ENCODE results near the gene DAGLB.

DAGLB gene

GRCh38 chr7:6446838-6447580 lies 745 bp downstream of the DAGLB start:
- H3K36me3 ChIP-seq (ENCODE audit: control insufficient read depth in 2 of 2, insufficient read depth in 2 of 2, low read length in 2 of 2): peaks cover 21 to 22% of the 10 kb centered on the region in 2 donors
- no peaks in the 10 kb centered on the region for H3K27me3 ChIP-seq (ENCODE audit: control insufficient read depth in 2 of 2, insufficient read depth in 2 of 2, low read length in 2 of 2)
- H3K4me3 ChIP-seq (ENCODE audit: low read length in 2 of 2): peak overlapping the region; percentile 93 to 96
- peak overlapping the region; percentile 92 to 96 for H3K27ac ChIP-seq (ENCODE audit: low read depth in 2 of 2, low read length in 2 of 2)
- peak overlapping the region; percentile 97 to 99 for H3K9ac ChIP-seq (ENCODE audit: low read depth in 1 of 2, low read length in 2 of 2)
- no peaks in the 10 kb centered on the region for H3K9me3 ChIP-seq (ENCODE audit: control insufficient read depth in 2 of 2, low read length in 2 of 2)
- H3K4me1 ChIP-seq (ENCODE audit: control insufficient read depth in 2 of 2, insufficient read depth in 2 of 2, low read length in 2 of 2): peaks cover 4 to 7% of the 10 kb centered on the region in 2 donors

- Histone ChIP-seq H3K4me1 (ENCODE audit: control insufficient read depth in 2 of 2, insufficient read depth in 2 of 2, low read length in 2 of 2) (peaks cover 4 to 7% of the 10 kb centered on the region in 2 donors), H3K9me3 (ENCODE audit: control insufficient read depth in 2 of 2, low read length in 2 of 2) (no peaks in the 10 kb centered on the region), H3K36me3 (ENCODE audit: control insufficient read depth in 2 of 2, insufficient read depth in 2 of 2, low read length in 2 of 2) (peaks cover 25 to 27% of the 10 kb centered on the region in 2 donors), H3K9ac (ENCODE audit: low read depth in 1 of 2, low read length in 2 of 2) (no peak overlapping the region), H3K27ac (ENCODE audit: low read depth in 2 of 2, low read length in 2 of 2) (no peak overlapping the region), H3K27me3 (ENCODE audit: control insufficient read depth in 2 of 2, insufficient read depth in 2 of 2, low read length in 2 of 2) (no peaks in the 10 kb centered on the region), H3K4me3 (ENCODE audit: low read length in 2 of 2) (no peak overlapping the region)
These were observed 3.1 kb downstream of the DAGLB start for GRCh38 chr7:6444516-6445269.

- peaks cover 4 to 7% of the 10 kb centered on the region in 2 donors for H3K4me1 ChIP-seq (ENCODE audit: control insufficient read depth in 2 of 2, insufficient read depth in 2 of 2, low read length in 2 of 2)
- no peaks in the 10 kb centered on the region for H3K9me3 ChIP-seq (ENCODE audit: control insufficient read depth in 2 of 2, low read length in 2 of 2)
- no peak overlapping the region for H3K9ac ChIP-seq (ENCODE audit: low read depth in 1 of 2, low read length in 2 of 2)
- H3K4me3 ChIP-seq (ENCODE audit: low read length in 2 of 2): no peak overlapping the region
- H3K27me3 ChIP-seq (ENCODE audit: control insufficient read depth in 2 of 2, insufficient read depth in 2 of 2, low read length in 2 of 2): no peaks in the 10 kb centered on the region
- H3K27ac ChIP-seq (ENCODE audit: low read depth in 2 of 2, low read length in 2 of 2): no peak overlapping the region
- H3K36me3 ChIP-seq (ENCODE audit: control insufficient read depth in 2 of 2, insufficient read depth in 2 of 2, low read length in 2 of 2): peaks cover 25 to 27% of the 10 kb centered on the region in 2 donors
These were observed 4.3 kb downstream of the DAGLB start for GRCh38 chr7:6443372-6443941.

- Histone ChIP-seq H3K27me3 (ENCODE audit: control insufficient read depth in 2 of 2, insufficient read depth in 2 of 2, low read length in 2 of 2) (no peaks in the 10 kb centered on the region), H3K9ac (ENCODE audit: low read depth in 1 of 2, low read length in 2 of 2) (no peak overlapping the region), H3K9me3 (ENCODE audit: control insufficient read depth in 2 of 2, low read length in 2 of 2) (no peaks in the 10 kb centered on the region), H3K4me1 (ENCODE audit: control insufficient read depth in 2 of 2, insufficient read depth in 2 of 2, low read length in 2 of 2) (peaks cover 4 to 5% of the 10 kb centered on the region in 2 donors), H3K36me3 (ENCODE audit: control insufficient read depth in 2 of 2, insufficient read depth in 2 of 2, low read length in 2 of 2) (peaks cover 25 to 29% of the 10 kb centered on the region in 2 donors), H3K27ac (ENCODE audit: low read depth in 2 of 2, low read length in 2 of 2) (no peak overlapping the region), H3K4me3 (ENCODE audit: low read length in 2 of 2) (no peak overlapping the region)
These were observed 5.6 kb downstream of the DAGLB start for GRCh38 chr7:6442114-6442513.

- Histone ChIP-seq H3K4me3 (ENCODE audit: low read length in 2 of 2) (no peak overlapping the region), H3K9me3 (ENCODE audit: control insufficient read depth in 2 of 2, low read length in 2 of 2) (no peaks in the 10 kb centered on the region), H3K4me1 (ENCODE audit: control insufficient read depth in 2 of 2, insufficient read depth in 2 of 2, low read length in 2 of 2) (no peaks in the 10 kb centered on the region), H3K27ac (ENCODE audit: low read depth in 2 of 2, low read length in 2 of 2) (no peak overlapping the region), H3K36me3 (ENCODE audit: control insufficient read depth in 2 of 2, insufficient read depth in 2 of 2, low read length in 2 of 2) (peaks cover 23 to 28% of the 10 kb centered on the region in 2 donors), H3K27me3 (ENCODE audit: control insufficient read depth in 2 of 2, insufficient read depth in 2 of 2, low read length in 2 of 2) (no peaks in the 10 kb centered on the region), H3K9ac (ENCODE audit: low read depth in 1 of 2, low read length in 2 of 2) (no peak overlapping the region)
These were observed 7.4 kb downstream of the DAGLB start for GRCh38 chr7:6440381-6440780.

GRCh38 chr7:6438427-6438826 lies 9.3 kb downstream of the DAGLB start:
- H3K27me3 ChIP-seq (ENCODE audit: control insufficient read depth in 2 of 2, insufficient read depth in 2 of 2, low read length in 2 of 2): no peaks in the 10 kb centered on the region
- no peak overlapping the region for H3K27ac ChIP-seq (ENCODE audit: low read depth in 2 of 2, low read length in 2 of 2)
- no peak overlapping the region for H3K4me3 ChIP-seq (ENCODE audit: low read length in 2 of 2)
- H3K36me3 ChIP-seq (ENCODE audit: control insufficient read depth in 2 of 2, insufficient read depth in 2 of 2, low read length in 2 of 2): peaks cover 15 to 26% of the 10 kb centered on the region in 2 donors
- peaks cover 0 to 12% of the 10 kb centered on the region in 2 donors for H3K4me1 ChIP-seq (ENCODE audit: control insufficient read depth in 2 of 2, insufficient read depth in 2 of 2, low read length in 2 of 2)
- H3K9me3 ChIP-seq (ENCODE audit: control insufficient read depth in 2 of 2, low read length in 2 of 2): no peaks in the 10 kb centered on the region
- H3K9ac ChIP-seq (ENCODE audit: low read depth in 1 of 2, low read length in 2 of 2): no peak overlapping the region

- H3K9ac ChIP-seq (ENCODE audit: low read depth in 1 of 2, low read length in 2 of 2): no peak overlapping the region
- peaks cover 12 to 20% of the 10 kb centered on the region in 2 donors for H3K36me3 ChIP-seq (ENCODE audit: control insufficient read depth in 2 of 2, insufficient read depth in 2 of 2, low read length in 2 of 2)
- H3K27me3 ChIP-seq (ENCODE audit: control insufficient read depth in 2 of 2, insufficient read depth in 2 of 2, low read length in 2 of 2): no peaks in the 10 kb centered on the region
- no peaks in the 10 kb centered on the region for H3K9me3 ChIP-seq (ENCODE audit: control insufficient read depth in 2 of 2, low read length in 2 of 2)
- peaks cover 0 to 12% of the 10 kb centered on the region in 2 donors for H3K4me1 ChIP-seq (ENCODE audit: control insufficient read depth in 2 of 2, insufficient read depth in 2 of 2, low read length in 2 of 2)
- no peak overlapping the region for H3K27ac ChIP-seq (ENCODE audit: low read depth in 2 of 2, low read length in 2 of 2)
- no peak overlapping the region for H3K4me3 ChIP-seq (ENCODE audit: low read length in 2 of 2)
These were observed 10.5 kb downstream of the DAGLB start for GRCh38 chr7:6437251-6437650.

- peak overlapping the region; percentile 63 to 78 for H3K27ac ChIP-seq (ENCODE audit: low read depth in 2 of 2, low read length in 2 of 2)
- H3K4me3 ChIP-seq (ENCODE audit: low read length in 2 of 2): peak overlapping the region; percentile 49
- no peak overlapping the region for H3K9ac ChIP-seq (ENCODE audit: low read depth in 1 of 2, low read length in 2 of 2)
- H3K9me3 ChIP-seq (ENCODE audit: control insufficient read depth in 2 of 2, low read length in 2 of 2): no peaks in the 10 kb centered on the region
- peaks cover 7 to 16% of the 10 kb centered on the region in 2 donors for H3K36me3 ChIP-seq (ENCODE audit: control insufficient read depth in 2 of 2, insufficient read depth in 2 of 2, low read length in 2 of 2)
- H3K4me1 ChIP-seq (ENCODE audit: control insufficient read depth in 2 of 2, insufficient read depth in 2 of 2, low read length in 2 of 2): peaks cover 0 to 12% of the 10 kb centered on the region in 2 donors
- no peaks in the 10 kb centered on the region for H3K27me3 ChIP-seq (ENCODE audit: control insufficient read depth in 2 of 2, insufficient read depth in 2 of 2, low read length in 2 of 2)
These were observed 11.4 kb downstream of the DAGLB start for GRCh38 chr7:6436385-6436685.

- Histone ChIP-seq H3K27me3 (ENCODE audit: control insufficient read depth in 2 of 2, insufficient read depth in 2 of 2, low read length in 2 of 2) (no peaks in the 10 kb centered on the region), H3K9ac (ENCODE audit: low read depth in 1 of 2, low read length in 2 of 2) (peak overlapping the region in 1 of 2 donors; percentile 12), H3K9me3 (ENCODE audit: control insufficient read depth in 2 of 2, low read length in 2 of 2) (no peaks in the 10 kb centered on the region), H3K27ac (ENCODE audit: low read depth in 2 of 2, low read length in 2 of 2) (peak overlapping the region; percentile 63 to 78), H3K36me3 (ENCODE audit: control insufficient read depth in 2 of 2, insufficient read depth in 2 of 2, low read length in 2 of 2) (peaks cover 7 to 21% of the 10 kb centered on the region in 2 donors), H3K4me3 (ENCODE audit: low read length in 2 of 2) (peak overlapping the region; percentile 49), H3K4me1 (ENCODE audit: control insufficient read depth in 2 of 2, insufficient read depth in 2 of 2, low read length in 2 of 2) (peaks cover 0 to 12% of the 10 kb centered on the region in 2 donors)
These were observed 12.0 kb downstream of the DAGLB start for GRCh38 chr7:6435486-6436384.
